HG02884 (cell line): ENCODE data around the gene SNCAIP.
"Not testable (repeated sequence)": the region's sequence is repeated elsewhere in the genome, so short reads cannot be mapped to it uniquely, and the experiment has no call there.

Source experiments
- ATAC-seq: cut with Tn5 transposase; IDR thresholded peaks from one replicate; pipeline ENCODE4 v1.9.1; 2021; ENCODE audit warnings: mild to moderate bottlenecking, moderate library complexity; ENCODE audit not compliant: unreplicated experiment

SNCAIP gene

DNA sequence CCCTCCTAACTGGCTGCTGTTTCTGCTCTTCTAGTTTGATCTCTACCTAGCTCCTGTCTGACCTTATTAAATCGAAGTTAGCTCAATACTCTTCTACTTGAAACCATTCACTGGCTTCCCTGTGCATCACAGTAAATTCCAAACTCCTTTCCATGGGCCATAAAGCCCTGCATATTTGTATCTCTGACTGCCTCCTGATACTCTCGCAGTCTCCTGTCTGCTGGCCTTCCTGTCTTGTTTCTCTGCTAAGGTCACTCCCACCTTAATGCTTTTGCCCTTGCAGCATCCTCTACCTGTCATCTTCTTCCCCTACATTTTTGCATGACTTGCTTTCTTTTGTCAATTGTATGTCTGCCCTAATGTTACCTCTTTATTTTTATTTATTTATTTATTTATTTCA is 44.8 kb downstream of the SNCAIP start:
- no peak for ATAC-seq

DNA sequence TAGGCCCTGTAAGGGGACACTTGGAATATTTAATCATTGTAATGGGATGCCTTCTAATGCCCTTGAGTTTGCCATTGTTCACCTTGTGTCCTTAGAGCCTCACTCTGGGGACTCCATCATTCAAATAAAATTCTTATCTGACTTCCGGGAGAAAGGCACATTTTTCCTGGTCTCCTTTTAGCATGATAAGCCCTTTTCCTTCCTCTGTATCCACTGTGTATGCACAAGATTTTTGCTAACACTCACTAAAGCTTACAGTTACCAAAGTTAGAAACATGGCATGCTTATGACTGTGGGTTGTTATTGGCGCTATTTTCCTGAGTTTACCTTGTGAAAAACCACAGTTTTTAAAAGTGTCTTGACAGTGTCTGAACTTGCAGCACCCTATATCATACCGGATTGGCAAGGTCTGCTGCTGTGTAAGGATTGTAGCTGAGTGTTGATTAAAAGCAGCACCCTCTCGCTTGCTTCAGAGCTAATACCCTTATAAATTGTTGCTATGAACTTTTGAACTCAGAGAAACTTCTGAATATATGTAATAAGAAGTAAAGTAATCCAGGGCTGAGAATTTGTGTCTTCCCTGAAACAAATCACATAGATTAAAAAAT is 46.4 kb downstream of the SNCAIP start:
- no peak for ATAC-seq

DNA sequence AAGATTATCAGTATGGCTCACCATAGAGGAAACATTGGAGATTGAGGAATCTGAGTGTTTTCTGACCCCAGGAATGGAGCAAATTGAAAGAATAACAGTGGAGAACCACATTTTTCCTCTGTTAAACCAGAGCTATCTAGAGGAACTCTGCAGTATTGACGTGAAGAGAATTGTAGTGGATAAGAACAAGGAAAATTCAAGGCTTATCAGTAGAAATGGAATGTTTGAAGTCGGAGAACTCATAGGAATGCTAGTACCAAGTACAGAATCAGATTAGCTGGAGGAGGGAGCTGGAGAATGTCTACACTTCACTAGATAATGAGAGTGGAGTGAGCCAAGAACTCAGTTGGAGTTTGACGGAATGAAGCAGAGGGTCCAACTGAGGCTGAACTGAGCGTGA is 50.3 kb downstream of the SNCAIP start:
- no peak for ATAC-seq

DNA sequence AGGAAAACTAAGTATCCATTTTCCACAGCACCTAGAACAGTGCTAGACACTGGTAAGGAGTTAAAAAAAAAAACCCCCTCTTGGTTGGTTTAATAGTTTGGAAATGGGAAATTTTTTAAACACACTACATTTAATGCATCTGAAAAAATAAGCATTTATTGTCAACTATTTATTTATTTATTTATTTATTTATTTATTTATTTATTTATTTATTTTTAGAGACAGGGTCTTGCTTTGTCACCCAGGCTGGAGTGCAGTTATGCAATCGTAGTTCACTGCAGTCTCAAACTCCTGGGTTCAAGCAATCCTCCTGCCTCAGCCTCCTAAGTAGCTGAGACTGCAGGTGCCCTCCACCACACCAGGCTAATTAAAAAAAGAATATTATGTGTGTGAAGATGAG is 51.6 kb downstream of the SNCAIP start:
- ATAC-seq = no peak

DNA sequence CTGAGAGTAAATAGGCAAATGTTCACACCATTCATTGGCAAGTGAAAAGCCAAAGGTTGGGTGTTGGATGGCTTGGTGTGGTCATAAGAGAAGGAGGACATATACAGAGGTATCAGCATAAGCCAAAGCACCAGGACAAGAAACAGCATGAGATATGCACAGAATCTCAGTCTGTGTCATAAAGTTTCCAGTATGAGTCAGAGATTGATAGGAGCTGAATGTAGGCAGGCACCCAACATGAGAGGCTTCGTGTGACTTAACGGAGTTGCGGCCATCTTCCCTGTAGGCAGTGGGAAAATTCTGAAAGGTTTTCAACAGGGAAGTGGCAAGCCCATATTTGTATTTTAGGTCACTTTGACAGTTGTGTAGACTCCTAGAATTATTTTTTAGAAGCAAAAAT is 54.5 kb downstream of the SNCAIP start:
- peak; percentile 88 for ATAC-seq

DNA sequence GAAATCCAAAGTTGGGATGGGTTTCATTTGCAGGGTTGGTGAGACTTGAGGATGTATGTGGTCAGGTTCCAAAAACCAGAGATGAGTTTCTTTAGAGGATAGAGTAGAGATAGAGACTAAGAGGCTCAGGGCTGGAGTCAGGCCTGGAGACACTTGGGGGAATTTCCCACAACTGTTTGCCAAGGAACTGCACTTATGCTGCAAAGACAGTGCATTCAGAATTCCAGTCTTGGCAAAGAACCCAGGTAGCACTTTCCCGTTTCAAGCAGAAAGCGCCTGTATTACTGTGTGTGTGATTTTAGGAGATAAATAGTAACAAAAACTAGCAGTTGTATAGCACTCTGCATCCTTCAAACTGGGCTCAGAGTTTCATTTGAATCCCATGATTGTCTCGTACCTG is 55.4 kb downstream of the SNCAIP start:
- no peak for ATAC-seq

- no peak for ATAC-seq
These were observed 56.6 kb downstream of the SNCAIP start for GRCh38 chr5:122368510-122369251.

GRCh38 chr5:122369253-122369815 is 57.3 kb downstream of the SNCAIP start:
- ATAC-seq = no peak

DNA sequence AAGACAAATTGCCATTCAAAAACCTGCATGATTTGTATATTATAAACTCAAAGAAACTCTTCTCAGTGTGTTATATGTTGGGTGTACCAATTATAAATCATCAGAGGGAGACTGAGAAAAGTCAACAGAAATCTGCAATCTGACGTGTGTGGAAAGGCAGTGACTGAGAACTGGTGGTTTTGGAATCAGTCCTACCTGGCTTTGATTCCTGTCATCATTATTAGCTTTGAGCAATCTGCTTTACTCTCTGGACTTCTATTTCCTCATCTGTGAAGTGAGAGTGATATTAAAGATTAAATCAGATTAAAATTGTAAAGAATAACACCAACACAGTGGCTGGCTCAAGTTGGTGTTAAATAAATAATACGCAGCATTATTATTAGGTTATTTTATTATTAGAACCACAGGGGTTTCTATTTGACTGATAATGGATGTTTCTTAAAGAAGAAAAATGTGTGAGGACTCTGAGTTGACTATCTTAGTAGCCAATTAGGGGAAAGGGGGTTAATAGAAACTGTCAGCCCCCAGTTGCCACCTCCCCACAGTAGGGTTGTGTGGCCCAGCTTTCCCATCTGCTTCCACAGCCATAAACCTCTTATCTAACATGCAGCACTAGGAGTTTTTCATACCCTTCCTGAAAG is 59.6 kb downstream of the SNCAIP start:
- ATAC-seq = peak; percentile 44

DNA sequence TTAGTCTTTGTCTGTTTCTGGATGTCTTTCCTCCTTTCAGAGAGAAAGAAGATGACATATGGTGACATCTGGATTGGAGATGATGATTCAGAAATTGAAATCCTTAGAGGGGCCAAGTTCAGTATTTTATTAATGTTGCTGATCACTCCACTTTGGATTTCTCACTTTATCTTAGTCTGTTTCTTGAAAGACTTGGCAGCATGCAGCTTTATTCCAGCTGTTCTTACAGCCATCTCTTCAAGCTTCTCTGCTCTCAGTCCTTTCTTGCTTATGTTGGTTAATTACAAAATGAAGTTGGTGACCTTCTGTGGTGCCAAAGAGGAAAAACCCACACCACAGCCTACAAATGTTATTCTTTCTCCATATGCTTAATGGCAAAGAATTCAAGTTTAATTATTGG is 62.1 kb downstream of the SNCAIP start:
- ATAC-seq = no peak

GRCh38 chr5:122375801-122376200 is 63.8 kb downstream of the SNCAIP start:
- no peak for ATAC-seq

GRCh38 chr5:122376250-122376649 is 64.2 kb downstream of the SNCAIP start:
- no peak for ATAC-seq

DNA sequence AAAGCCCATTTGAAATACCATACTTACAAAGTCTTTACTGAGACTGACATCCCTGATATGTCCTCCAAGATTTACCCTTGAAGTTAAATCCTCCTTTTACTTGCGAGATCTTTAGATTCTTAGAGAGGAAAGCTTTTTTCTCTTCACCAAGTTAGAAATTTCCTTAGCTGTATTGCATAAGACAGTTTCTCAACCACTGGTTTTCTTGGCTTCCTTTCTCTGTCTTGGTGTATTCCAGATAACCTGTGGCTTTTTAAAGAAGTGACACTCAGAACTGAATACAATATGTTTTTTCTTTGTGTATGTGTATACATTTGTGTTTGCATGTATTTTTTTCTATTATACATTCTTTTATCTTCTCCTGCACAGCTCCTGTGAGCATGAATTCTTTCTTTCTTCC is 65.0 kb downstream of the SNCAIP start:
- ATAC-seq = no peak

- ATAC-seq = not testable (repeated sequence)
These were observed 70.9 kb downstream of the SNCAIP start for GRCh38 chr5:122382938-122383337.

DNA sequence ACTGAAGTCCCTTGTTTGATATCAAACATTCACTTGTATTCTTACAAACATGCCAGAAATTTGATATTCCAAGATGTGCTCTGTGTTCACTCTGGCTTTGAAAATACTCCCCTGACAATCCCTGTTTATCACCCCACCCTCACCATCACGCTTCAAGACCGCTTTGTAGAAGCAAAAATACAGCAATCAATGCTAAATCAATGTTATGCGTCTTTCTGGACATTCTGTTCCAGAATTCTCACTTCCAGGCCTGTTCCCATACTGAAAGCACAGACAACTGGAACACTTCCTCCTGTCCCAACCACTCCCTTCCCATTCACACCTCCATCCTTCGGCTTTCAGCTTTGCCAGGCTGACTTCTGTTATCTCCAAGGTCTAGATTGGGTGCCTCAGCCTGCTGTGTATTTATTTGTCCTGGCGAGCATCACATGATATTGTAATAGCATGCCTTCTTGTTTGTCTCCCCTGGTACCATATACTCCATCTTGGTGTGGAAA is 72.8 kb downstream of the SNCAIP start:
- no peak for ATAC-seq

DNA sequence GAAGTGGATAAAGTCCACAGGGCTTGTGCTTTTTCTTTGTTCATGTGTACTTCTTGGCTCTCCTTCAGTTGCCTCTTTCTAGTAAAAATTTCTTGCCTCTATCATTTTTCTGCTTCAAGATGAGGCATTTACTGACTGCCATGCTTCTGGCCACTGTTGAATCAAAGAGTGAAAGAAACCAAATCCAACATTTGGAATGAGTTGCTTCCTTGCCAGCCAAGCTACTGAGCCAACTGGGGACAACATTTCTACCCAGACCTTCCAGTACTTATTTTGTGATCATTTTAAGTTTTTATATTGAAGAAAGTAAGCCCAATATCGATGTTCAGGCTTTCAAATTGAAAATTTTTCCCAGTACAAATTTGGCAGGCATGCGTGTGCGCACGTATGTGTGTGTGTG is 73.2 kb downstream of the SNCAIP start:
- ATAC-seq = no peak

DNA sequence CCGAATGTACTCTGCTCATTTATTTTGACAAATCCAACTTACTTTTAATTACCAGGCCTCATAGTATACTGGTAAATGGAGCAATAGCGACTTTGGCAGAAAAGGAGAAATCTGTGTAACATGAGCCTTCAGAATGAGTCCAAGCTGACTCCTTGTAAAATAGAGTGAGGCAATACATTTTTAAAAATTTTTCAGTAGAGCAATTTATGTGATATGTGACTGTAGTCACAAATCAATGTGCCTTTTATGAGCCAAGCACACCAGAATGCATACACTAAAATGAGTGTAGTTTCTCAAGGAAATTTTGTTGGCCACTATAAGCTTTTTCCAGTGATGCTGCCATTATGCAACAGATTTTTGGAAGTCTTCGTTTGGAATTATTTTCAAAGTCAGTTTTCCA is 73.8 kb downstream of the SNCAIP start:
- no peak for ATAC-seq

GRCh38 chr5:122390154-122390553 is 78.1 kb downstream of the SNCAIP start:
- no peak for ATAC-seq

DNA sequence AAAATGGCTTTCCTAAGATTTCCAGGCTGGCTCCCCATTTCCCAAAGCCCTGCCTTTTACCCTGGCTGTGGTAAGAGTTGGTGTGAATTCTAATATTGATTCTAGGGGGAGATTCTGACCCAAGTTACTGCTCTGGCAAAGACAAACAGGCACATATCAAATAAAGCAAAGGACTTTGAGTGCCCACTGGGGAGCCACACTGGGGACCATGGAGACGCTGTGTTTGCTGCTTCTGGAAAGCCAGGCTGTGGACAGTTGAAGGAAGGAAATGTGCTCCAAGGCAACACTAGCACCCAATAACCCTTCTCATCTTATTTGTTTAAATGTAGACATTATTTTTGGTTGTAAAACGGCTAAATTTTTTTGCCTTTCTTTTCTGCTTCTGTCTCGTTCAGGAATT is 78.7 kb downstream of the SNCAIP start:
- no peak for ATAC-seq

GRCh38 chr5:122391621-122392020 is 79.6 kb downstream of the SNCAIP start:
- no peak for ATAC-seq

GRCh38 chr5:122392224-122392623 is 80.2 kb downstream of the SNCAIP start:
- ATAC-seq = no peak

GRCh38 chr5:122392824-122393223 is 80.8 kb downstream of the SNCAIP start:
- no peak for ATAC-seq
